Hepatocyte (in vitro differentiated cells): ENCODE results near the gene LIMK2.

Source experiments
- EZH2phosphoT487 ChIP-seq: fragments of 200-600 bp; sonication (generic); IDR thresholded peaks from one replicate; pipeline ENCODE4 v1.6.1; 2018; ENCODE audit warnings: antibody characterized with exemption, mild to moderate bottlenecking, low read depth, moderate library complexity; ENCODE audit not compliant: unreplicated experiment, severe bottlenecking
- TF ChIP-seq, protein P1 (sequence below): fragments of 200-600 bp; sonication (generic); IDR thresholded peaks from 2 replicates; pipeline ENCODE4 v1.5.1; 2016; ENCODE audit warnings: antibody characterized with exemption, mild to moderate bottlenecking; ENCODE audit not compliant: poor library complexity

DNA sequence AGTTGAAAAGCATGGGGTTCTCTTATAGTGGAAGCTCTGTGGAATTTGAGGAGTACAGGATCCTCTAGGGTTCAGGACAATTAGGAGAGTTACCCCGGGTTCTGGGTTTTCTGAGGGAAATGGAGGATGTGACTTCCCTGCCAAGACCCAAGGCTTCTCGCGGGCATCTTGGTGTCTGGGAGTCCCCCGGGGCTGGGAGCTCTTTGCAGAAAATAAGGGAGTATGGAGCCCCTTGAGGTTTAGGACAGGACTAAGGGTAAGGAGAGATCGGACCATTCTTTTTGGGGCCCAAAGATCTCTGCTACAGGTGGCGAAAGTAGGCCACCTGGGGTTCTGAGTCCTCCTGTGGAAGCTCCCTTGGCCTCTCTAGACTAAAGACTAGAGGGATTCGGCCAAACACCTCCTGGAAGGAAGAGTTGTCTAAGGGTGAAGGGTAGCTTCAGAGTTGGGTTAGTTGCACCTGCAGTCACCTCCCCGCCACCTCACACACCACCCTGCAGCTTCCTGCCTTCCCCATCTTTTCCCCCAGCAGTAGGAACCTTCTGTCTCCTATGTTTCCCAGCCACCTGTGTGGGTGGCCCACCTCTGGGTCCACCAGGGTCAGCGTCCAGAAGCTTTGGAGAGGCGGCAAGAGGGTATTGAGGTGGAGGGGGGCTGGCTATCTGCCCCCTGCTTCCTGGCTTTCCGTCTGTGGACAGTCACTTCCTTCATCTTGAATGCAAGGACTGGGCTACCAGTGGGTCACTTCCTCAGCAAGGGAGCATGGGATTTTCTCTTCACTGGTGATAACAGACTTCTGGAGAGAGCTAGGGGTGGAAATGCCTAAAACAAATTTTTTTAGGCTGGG is 908 bp downstream of the LIMK2 start:
- TF ChIP-seq, protein P1, sequence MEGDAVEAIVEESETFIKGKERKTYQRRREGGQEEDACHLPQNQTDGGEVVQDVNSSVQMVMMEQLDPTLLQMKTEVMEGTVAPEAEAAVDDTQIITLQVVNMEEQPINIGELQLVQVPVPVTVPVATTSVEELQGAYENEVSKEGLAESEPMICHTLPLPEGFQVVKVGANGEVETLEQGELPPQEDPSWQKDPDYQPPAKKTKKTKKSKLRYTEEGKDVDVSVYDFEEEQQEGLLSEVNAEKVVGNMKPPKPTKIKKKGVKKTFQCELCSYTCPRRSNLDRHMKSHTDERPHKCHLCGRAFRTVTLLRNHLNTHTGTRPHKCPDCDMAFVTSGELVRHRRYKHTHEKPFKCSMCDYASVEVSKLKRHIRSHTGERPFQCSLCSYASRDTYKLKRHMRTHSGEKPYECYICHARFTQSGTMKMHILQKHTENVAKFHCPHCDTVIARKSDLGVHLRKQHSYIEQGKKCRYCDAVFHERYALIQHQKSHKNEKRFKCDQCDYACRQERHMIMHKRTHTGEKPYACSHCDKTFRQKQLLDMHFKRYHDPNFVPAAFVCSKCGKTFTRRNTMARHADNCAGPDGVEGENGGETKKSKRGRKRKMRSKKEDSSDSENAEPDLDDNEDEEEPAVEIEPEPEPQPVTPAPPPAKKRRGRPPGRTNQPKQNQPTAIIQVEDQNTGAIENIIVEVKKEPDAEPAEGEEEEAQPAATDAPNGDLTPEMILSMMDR: no peak
- TF ChIP-seq EZH2phosphoT487: no peak
